Panc1 (cell line): ENCODE results near the gene SRPK1. TPM values are rescaled to one million over a fixed set of nuclear protein-coding genes. Genes with fewer than 3 reads are reported as not detected.

ENCODE experiments used
- ATAC-seq: fragments of 200-7000 bp; cut with Tn5 transposase; 2 replicates; pipeline ENCODE4 v1.9.1; 2020; ENCODE audit warnings: mild to moderate bottlenecking, moderate library complexity
- BruUV-seq: library from RNA; stranded (reverse); fragments of 400-500 nt; replicated peaks from 2 replicates; lab custom pipeline; 2021; lab: Mats Ljungman, UMichigan
- CTCF ChIA-PET: fragments of 300-600 bp; sonication (Branson Sonifier 250); formaldehyde crosslinking; loops from one replicate; lab custom pipeline; 2022; ENCODE audit warnings: antibody characterized with exemption; lab: Charles Lee
- POLR2A ChIA-PET: fragments of 300-600 bp; sonication (Branson Sonifier 250); formaldehyde crosslinking; loops from one replicate; lab custom pipeline; 2022; ENCODE audit warnings: antibody characterized with exemption; lab: Charles Lee
- DNase-seq: peaks from one replicate; pipeline ENCODE4 v3.0.0-alpha.2; 2010; ENCODE audit warnings: low read depth, low spot score
- H3K27ac ChIP-seq: 2 replicates; pipeline ENCODE4 v1.5.1; 2011; ENCODE audit warnings: mild to moderate bottlenecking, low read length, inconsistent platforms
- H3K27me3 ChIP-seq: fragments of 200-500 bp; sonication (Bioruptor generic); 2 replicates; pipeline ENCODE4 v1.6.0; 2014; ENCODE audit warnings: low read length, inconsistent platforms; ENCODE audit not compliant: control insufficient read depth, insufficient read depth
- H3K36me3 ChIP-seq: fragments of 200-500 bp; sonication (Bioruptor generic); 2 replicates; pipeline ENCODE4 v1.5.1; 2014; ENCODE audit warnings: inconsistent platforms, mild to moderate bottlenecking, low read length, moderate library complexity; ENCODE audit not compliant: control insufficient read depth, insufficient read depth
- H3K4me1 ChIP-seq: 2 replicates; pipeline ENCODE4 v1.5.1; 2011; ENCODE audit warnings: inconsistent platforms, mild to moderate bottlenecking, low read length, moderate library complexity; ENCODE audit not compliant: control insufficient read depth, insufficient read depth
- H3K4me3 ChIP-seq, 2 experiments: 2 replicates each; pipeline ENCODE4 v1.5.1; 2011 to 2012; ENCODE audit warnings: low read depth in 2 of 2, low read length in 2 of 2, mild to moderate bottlenecking in 2 of 2, inconsistent platforms in 1 of 2, moderate library complexity in 1 of 2
- H3K9me3 ChIP-seq: fragments of 200-500 bp; sonication (Bioruptor generic); 2 replicates; pipeline ENCODE4 v1.5.1; 2014; ENCODE audit warnings: low read depth, mild to moderate bottlenecking, inconsistent platforms, low read length, moderate library complexity; ENCODE audit not compliant: control insufficient read depth, insufficient read depth
- POLR2AphosphoS5 ChIP-seq: IDR thresholded peaks from 2 replicates; pipeline ENCODE4 v1.6.1; 2012; ENCODE audit warnings: mild to moderate bottlenecking, low read depth, low read length, moderate library complexity
- SIN3A ChIP-seq: IDR thresholded peaks from 2 replicates; pipeline ENCODE4 v1.6.1; 2012; ENCODE audit warnings: low read depth, mild to moderate bottlenecking, low read length, moderate library complexity, borderline replicate concordance; ENCODE audit not compliant: insufficient read depth
- TCF7L2 ChIP-seq: IDR thresholded peaks from 2 replicates; pipeline ENCODE4 v1.6.1; 2011; ENCODE audit warnings: mild to moderate bottlenecking, low read depth, low read length, inconsistent platforms
- in situ Hi-C: cut with HindIII; loops from 2 replicates; pipeline ENCODE4 v1.10.0; 2016; ENCODE audit warnings: low sequenced_read_pairs, low pct_unique_long_range_greater_than_20kb
- intact Hi-C: fragments of 100-400 bp; cut with micrococcal nuclease; formaldehyde crosslinking; loops from one replicate; pipeline ENCODE4 v1.10.0; 2022; ENCODE audit not compliant: unreplicated experiment
- total RNA-seq: library from RNA; stranded (reverse); gene quantifications from one replicate; pipeline ENCODE4 v1.2.1, GENCODE V29; 2021; ENCODE audit not compliant: unreplicated experiment
- TF ChIP-seq, protein P1 (sequence below), 2 experiments: IDR thresholded peaks; 2 replicates each; pipeline ENCODE4 v1.6.1; 2011 to 2012; ENCODE audit warnings: low read depth in 2 of 2, control low read depth in 1 of 2, low read length in 1 of 2, mild to moderate bottlenecking in 1 of 2, moderate library complexity in 1 of 2; ENCODE audit not compliant: insufficient read depth in 1 of 2
- TF ChIP-seq, protein P2 (sequence below): fragments of 450-650 bp; IDR thresholded peaks from 2 replicates; pipeline ENCODE4 v1.5.1; 2017; ENCODE audit warnings: mild to moderate bottlenecking

Gene SRPK1
- total RNA-seq, 1 experiment from 2014 or later: 68.3 TPM

DNA sequence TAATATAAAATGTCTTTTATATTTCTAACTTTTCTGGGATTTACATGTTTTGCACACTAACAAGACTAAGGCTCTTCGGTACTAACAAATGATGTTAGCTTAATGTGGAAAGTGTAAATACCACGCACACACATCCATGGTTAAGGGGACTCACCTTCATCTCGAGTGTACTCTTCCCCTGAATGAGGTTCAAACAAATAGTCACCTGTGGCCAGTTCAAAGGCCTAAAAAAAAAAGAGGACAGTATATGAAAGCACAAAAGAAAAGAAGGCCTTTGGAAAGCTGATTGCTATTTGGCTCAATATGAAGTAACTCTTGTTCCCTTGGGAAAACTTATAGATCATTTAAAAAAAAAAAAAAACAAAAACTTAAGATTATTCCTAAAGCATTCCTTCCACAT lies 78.5 kb downstream of the SRPK1 start:
- ATAC-seq: no peak
- BruUV-seq: no TSS peak
- H3K9me3 ChIP-seq: no peaks in the 10 kb centered on the region
- CTCF ChIA-PET: no interaction called here
- TF ChIP-seq, protein P1, sequence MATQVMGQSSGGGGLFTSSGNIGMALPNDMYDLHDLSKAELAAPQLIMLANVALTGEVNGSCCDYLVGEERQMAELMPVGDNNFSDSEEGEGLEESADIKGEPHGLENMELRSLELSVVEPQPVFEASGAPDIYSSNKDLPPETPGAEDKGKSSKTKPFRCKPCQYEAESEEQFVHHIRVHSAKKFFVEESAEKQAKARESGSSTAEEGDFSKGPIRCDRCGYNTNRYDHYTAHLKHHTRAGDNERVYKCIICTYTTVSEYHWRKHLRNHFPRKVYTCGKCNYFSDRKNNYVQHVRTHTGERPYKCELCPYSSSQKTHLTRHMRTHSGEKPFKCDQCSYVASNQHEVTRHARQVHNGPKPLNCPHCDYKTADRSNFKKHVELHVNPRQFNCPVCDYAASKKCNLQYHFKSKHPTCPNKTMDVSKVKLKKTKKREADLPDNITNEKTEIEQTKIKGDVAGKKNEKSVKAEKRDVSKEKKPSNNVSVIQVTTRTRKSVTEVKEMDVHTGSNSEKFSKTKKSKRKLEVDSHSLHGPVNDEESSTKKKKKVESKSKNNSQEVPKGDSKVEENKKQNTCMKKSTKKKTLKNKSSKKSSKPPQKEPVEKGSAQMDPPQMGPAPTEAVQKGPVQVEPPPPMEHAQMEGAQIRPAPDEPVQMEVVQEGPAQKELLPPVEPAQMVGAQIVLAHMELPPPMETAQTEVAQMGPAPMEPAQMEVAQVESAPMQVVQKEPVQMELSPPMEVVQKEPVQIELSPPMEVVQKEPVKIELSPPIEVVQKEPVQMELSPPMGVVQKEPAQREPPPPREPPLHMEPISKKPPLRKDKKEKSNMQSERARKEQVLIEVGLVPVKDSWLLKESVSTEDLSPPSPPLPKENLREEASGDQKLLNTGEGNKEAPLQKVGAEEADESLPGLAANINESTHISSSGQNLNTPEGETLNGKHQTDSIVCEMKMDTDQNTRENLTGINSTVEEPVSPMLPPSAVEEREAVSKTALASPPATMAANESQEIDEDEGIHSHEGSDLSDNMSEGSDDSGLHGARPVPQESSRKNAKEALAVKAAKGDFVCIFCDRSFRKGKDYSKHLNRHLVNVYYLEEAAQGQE (IDR thresholded peaks at IDR 0.05; ENCODE audit: insufficient read depth in 1 of 2, low read depth in 2 of 2, low read length in 1 of 2): no peak
- no peak for TF ChIP-seq SIN3A
- intact Hi-C loops: no loop called here
- POLR2A ChIA-PET: no interaction called here
- H3K4me3 ChIP-seq: no peak overlapping the region
- DNase-seq: no peak
- no peak overlapping the region for H3K27ac ChIP-seq
- in situ Hi-C loops: no loop called here
- no peaks in the 10 kb centered on the region for H3K27me3 ChIP-seq
- H3K36me3 ChIP-seq: peaks cover 27% of the 10 kb centered on the region
- no peaks in the 10 kb centered on the region for H3K4me1 ChIP-seq

DNA sequence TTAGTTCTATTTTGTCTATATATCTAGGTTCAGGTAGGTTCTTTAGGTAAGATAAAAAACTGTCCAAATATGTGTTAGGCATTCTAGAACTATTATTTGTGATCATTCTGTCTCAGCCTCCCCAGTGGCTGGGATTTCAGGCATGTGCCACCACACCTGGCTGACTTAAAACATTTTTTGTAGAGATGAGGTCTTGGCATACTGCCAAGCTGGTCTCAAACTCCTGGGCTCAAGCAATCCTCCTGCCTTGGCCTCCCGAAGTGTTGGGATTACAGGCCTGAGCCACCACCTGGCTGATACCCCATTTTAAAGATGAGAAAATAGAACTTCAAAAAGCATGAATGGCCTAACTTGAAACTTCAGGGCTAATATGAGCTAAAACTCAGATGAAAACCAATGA lies 81.9 kb downstream of the SRPK1 start:
- Histone ChIP-seq H3K4me3 (no peak overlapping the region), H3K9me3 (no peaks in the 10 kb centered on the region), H3K4me1 (no peaks in the 10 kb centered on the region), H3K36me3 (peaks cover 36% of the 10 kb centered on the region), H3K27ac (no peak overlapping the region), H3K27me3 (no peaks in the 10 kb centered on the region)
- no peak for DNase-seq
- intact Hi-C loops: no loop called here
- CTCF ChIA-PET: no interaction called here
- in situ Hi-C loops: no loop called here
- TF ChIP-seq, protein P1 (IDR thresholded peaks at IDR 0.05; ENCODE audit: insufficient read depth in 1 of 2, low read depth in 2 of 2, low read length in 1 of 2): no peak
- TF ChIP-seq POLR2AphosphoS5: no peak
- no peak for TF ChIP-seq TCF7L2
- TF ChIP-seq, protein P2, sequence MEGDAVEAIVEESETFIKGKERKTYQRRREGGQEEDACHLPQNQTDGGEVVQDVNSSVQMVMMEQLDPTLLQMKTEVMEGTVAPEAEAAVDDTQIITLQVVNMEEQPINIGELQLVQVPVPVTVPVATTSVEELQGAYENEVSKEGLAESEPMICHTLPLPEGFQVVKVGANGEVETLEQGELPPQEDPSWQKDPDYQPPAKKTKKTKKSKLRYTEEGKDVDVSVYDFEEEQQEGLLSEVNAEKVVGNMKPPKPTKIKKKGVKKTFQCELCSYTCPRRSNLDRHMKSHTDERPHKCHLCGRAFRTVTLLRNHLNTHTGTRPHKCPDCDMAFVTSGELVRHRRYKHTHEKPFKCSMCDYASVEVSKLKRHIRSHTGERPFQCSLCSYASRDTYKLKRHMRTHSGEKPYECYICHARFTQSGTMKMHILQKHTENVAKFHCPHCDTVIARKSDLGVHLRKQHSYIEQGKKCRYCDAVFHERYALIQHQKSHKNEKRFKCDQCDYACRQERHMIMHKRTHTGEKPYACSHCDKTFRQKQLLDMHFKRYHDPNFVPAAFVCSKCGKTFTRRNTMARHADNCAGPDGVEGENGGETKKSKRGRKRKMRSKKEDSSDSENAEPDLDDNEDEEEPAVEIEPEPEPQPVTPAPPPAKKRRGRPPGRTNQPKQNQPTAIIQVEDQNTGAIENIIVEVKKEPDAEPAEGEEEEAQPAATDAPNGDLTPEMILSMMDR: no peak
- TF ChIP-seq SIN3A: no peak
- no TSS peak for BruUV-seq
- ATAC-seq: no peak
- POLR2A ChIA-PET: no interaction called here
